A673 (cell line): ENCODE data around the gene ELAPOR1. TPM values are rescaled to one million over a fixed set of nuclear protein-coding genes. Genes with fewer than 3 reads are reported as not detected.

ENCODE experiments used
- BruUV-seq: library from RNA; stranded (reverse); fragments of 400-500 nt; replicated peaks from 2 replicates; lab custom pipeline; 2021; lab: Mats Ljungman, UMichigan
- CTCF ChIA-PET: fragments of 300-600 bp; sonication (Branson Sonifier 250); formaldehyde crosslinking; loops from one replicate; lab custom pipeline; 2022; ENCODE audit warnings: antibody characterized with exemption; lab: Charles Lee
- POLR2A ChIA-PET: fragments of 300-600 bp; sonication (Branson Sonifier 250); formaldehyde crosslinking; loops from one replicate; lab custom pipeline; 2022; ENCODE audit warnings: antibody characterized with exemption; ENCODE audit not compliant: low non-redundant PET; lab: Charles Lee
- DNase-seq: peaks from one replicate; pipeline ENCODE4 v3.0.0-alpha.2; 2015; ENCODE audit warnings: low spot score
- H3K27ac ChIP-seq: fragments of 200-600 bp; sonication (generic); 2 replicates; pipeline ENCODE4 v1.5.1; 2016; ENCODE audit warnings: mixed run types, low read depth, mild to moderate bottlenecking, mixed read lengths, antibody characterized with exemption, low read length; ENCODE audit not compliant: poor library complexity, severe bottlenecking
- H3K27me3 ChIP-seq: fragments of 200-600 bp; sonication (generic); replicated peaks from 2 replicates; pipeline ENCODE4 v1.6.1; 2017; ENCODE audit warnings: mixed run types, low read depth, mild to moderate bottlenecking, mixed read lengths, antibody characterized with exemption, low read length; ENCODE audit not compliant: insufficient read depth, poor library complexity
- H3K36me3 ChIP-seq: fragments of 200-600 bp; sonication (generic); 2 replicates; pipeline ENCODE4 v1.6.1; 2016; ENCODE audit warnings: mixed run types, mild to moderate bottlenecking, mixed read lengths, antibody characterized with exemption, low read length; ENCODE audit not compliant: insufficient read depth, poor library complexity, severe bottlenecking
- H3K4me1 ChIP-seq: fragments of 200-600 bp; sonication (generic); 2 replicates; pipeline ENCODE4 v1.6.1; 2017; ENCODE audit warnings: mixed run types, mild to moderate bottlenecking, mixed read lengths, antibody characterized with exemption, low read length; ENCODE audit not compliant: insufficient read depth, poor library complexity, severe bottlenecking
- H3K4me3 ChIP-seq: fragments of 200-600 bp; sonication (generic); 2 replicates; pipeline ENCODE4 v1.5.1; 2016; ENCODE audit warnings: low read depth, mixed run types, mild to moderate bottlenecking, mixed read lengths, low read length; ENCODE audit not compliant: poor library complexity, severe bottlenecking
- H3K9me3 ChIP-seq: fragments of 200-600 bp; sonication (generic); 2 replicates; pipeline ENCODE4 v1.6.1; 2016; ENCODE audit warnings: mixed run types, low read depth, mild to moderate bottlenecking, mixed read lengths, antibody characterized with exemption, low read length; ENCODE audit not compliant: poor library complexity, severe bottlenecking
- EZH2 ChIP-seq: fragments of 200-600 bp; sonication (generic); IDR thresholded peaks from 2 replicates; pipeline ENCODE4 v1.6.1; 2017; ENCODE audit warnings: borderline replicate concordance, low read depth, mild to moderate bottlenecking, mixed read lengths, antibody characterized with exemption, low read length; ENCODE audit not compliant: poor library complexity, severe bottlenecking
- intact Hi-C: fragments of 100-400 bp; cut with micrococcal nuclease; formaldehyde crosslinking; loops from one replicate; pipeline ENCODE4 v1.10.0; 2022; ENCODE audit not compliant: unreplicated experiment
- total RNA-seq: library from RNA; stranded (reverse); gene quantifications from 2 replicates; pipeline ENCODE4 v1.2.3, GENCODE V29; 2021
- TF ChIP-seq, protein P1 (sequence below): fragments of 300-800, 200-600 bp; sonication (generic); conservative IDR thresholded peaks from 2 replicates; pipeline ENCODE4 v1.5.1; 2017; ENCODE audit warnings: low read depth, mild to moderate bottlenecking, antibody characterized with exemption, low read length, moderate library complexity, mixed read lengths

ELAPOR1 gene
- total RNA-seq, 1 experiment from 2014 or later, result 0.24 TPM

DNA sequence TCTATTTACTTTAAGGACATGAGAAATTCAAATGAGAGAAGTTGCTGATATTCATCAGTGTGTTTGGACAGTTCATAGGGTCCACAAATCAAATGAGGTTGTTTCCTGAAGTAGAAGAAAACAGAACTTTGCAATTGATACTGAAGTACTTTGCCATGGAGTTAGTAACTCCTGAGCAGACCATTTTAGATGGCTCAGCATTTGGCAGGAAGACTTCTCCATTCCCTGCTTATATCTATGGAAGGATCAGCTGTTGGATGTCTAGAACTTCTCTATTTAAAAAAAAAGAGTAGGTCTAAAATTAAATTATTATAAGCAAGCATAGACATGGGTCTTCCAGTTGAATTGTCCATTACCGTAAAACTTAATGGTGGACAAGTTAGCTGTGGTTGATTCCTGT is 18.3 kb upstream of the ELAPOR1 start:
- ChIA-PET POLR2A (no interaction called here), CTCF (no interaction called here)
- Histone ChIP-seq H3K27me3 (no peaks in the 10 kb centered on the region), H3K4me3 (no peak overlapping the region), H3K27ac (no peak overlapping the region), H3K4me1 (peaks cover 7% of the 10 kb centered on the region), H3K36me3 (peaks cover 23% of the 10 kb centered on the region), H3K9me3 (no peaks in the 10 kb centered on the region)
- no TSS peak for BruUV-seq
- DNase-seq, result no peak
- intact Hi-C loops, result no loop called here
- no peak for TF ChIP-seq EZH2
- TF ChIP-seq, protein P1, sequence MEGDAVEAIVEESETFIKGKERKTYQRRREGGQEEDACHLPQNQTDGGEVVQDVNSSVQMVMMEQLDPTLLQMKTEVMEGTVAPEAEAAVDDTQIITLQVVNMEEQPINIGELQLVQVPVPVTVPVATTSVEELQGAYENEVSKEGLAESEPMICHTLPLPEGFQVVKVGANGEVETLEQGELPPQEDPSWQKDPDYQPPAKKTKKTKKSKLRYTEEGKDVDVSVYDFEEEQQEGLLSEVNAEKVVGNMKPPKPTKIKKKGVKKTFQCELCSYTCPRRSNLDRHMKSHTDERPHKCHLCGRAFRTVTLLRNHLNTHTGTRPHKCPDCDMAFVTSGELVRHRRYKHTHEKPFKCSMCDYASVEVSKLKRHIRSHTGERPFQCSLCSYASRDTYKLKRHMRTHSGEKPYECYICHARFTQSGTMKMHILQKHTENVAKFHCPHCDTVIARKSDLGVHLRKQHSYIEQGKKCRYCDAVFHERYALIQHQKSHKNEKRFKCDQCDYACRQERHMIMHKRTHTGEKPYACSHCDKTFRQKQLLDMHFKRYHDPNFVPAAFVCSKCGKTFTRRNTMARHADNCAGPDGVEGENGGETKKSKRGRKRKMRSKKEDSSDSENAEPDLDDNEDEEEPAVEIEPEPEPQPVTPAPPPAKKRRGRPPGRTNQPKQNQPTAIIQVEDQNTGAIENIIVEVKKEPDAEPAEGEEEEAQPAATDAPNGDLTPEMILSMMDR, result no peak

DNA sequence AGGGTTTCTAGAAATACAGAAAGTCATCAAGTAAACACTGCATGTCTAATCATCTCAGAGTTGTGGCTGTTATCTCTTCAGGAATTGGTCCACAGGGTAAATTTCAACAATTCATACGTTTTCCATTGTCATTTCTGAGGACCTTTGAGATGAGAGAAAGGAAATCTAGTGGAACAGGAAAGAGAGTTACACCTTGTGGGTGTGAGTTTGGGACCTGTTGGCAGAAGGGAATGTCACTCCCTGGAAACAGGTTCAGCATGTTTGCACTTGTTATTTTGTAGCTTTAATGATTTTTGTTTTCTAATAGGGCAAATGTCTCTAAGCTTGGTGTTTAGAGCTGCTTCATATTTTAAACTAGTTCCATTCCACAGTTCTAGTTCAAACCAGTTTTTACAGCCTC is 17.8 kb upstream of the ELAPOR1 start:
- CTCF ChIA-PET, result no interaction called here
- no TSS peak for BruUV-seq
- intact Hi-C loops, result no loop called here
- no peak for DNase-seq
- H3K4me1 ChIP-seq, result peaks cover 7% of the 10 kb centered on the region
- H3K27me3 ChIP-seq, result no peaks in the 10 kb centered on the region
- peaks cover 23% of the 10 kb centered on the region for H3K36me3 ChIP-seq
- H3K9me3 ChIP-seq, result no peaks in the 10 kb centered on the region
- TF ChIP-seq, protein P1, result no peak
- TF ChIP-seq EZH2, result no peak
- POLR2A ChIA-PET, result no interaction called here
- no peak overlapping the region for H3K4me3 ChIP-seq
- no peak overlapping the region for H3K27ac ChIP-seq

DNA sequence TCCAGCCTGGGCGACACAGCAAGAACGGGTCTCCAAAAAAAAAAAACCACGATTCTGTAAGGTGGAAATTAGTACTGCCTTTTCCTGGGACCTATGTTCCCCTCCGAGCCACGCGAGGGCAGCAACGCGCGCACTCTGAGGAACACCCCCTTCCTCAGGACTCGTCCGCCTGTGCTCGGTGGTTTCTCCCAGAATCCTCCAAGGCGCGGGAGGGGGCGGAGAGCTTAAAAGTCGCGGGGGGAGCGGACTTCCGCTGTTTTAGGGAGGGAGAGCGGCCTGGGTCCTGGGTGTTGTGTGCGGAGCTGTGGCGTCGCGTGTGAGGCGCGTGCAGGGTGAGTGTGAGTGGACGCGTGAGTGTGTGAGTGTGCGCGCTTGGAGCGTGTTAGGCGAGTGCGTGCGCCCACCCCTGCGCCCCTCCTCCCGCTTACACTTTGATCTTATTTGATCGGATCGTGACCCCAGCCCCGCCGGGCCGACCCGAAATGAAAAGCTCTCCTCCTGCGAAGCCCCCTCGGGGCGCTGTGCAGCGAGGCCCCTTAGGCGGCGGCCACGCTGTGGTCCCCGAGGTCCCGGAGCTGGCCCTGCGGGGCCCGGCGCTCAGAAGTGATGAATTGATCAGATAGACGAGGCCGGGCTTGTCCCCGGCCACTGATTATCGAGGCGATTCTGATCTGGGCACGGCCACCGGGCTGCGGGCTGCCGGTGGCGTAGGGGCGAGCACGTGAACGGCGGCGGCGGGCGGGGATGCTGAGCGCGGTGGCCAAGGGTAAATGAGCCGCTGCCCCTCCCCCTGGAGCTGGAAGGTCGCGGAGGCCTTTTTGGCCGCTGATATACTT is 13.8 kb upstream of the ELAPOR1 start:
- POLR2A ChIA-PET, result interaction anchor here (0.6 to 0.7 kb wide), 6 partner anchors 10 to 469 kb away, joined by 3 to 8 read pairs (median 4); partner anchors contain the start of gene TMEM167B
- BruUV-seq, result TSS peak; percentile 78
- H3K27me3 ChIP-seq, result no peaks in the 10 kb centered on the region
- H3K4me3 ChIP-seq, result peak overlapping the region; percentile 96
- H3K4me1 ChIP-seq, result peaks cover 4% of the 10 kb centered on the region
- TF ChIP-seq, protein P1, result peak; percentile 92
- no peak for TF ChIP-seq EZH2
- CTCF ChIA-PET, result interaction anchor here (0.6 to 1.2 kb wide), 10 partner anchors 8 to 391 kb away, joined by 3 to 12 read pairs (median 5); partner anchors contain the start of gene TMEM167B
- peak; percentile 100 for DNase-seq
- intact Hi-C loops, result loop anchor here (10.0 kb wide), 1 partner anchor 135 kb away; the partner anchor contains the start of gene CLCC1
- H3K9me3 ChIP-seq, result no peaks in the 10 kb centered on the region
- H3K27ac ChIP-seq, result peak overlapping the region; percentile 92
- no peaks in the 10 kb centered on the region for H3K36me3 ChIP-seq
